ENCODE measurements around the gene CPXM2.

Gene CPXM2

GRCh38 chr10:123888256-123888655 lies 3.4 kb downstream of the CPXM2 start:
- Mint-ChIP-seq H3K4me1 (peaks cover 4% of the 10 kb centered on the region), H3K4me3 (no peak overlapping the region), H3K27ac (no peak overlapping the region), H3K36me3 (no peaks in the 10 kb centered on the region), H3K9me3 (no peaks in the 10 kb centered on the region)
- no peak for ATAC-seq
- DNase-seq (ENCODE audit: low spot score in 2 of 2): no peak

GRCh38 chr10:123886292-123886691 lies 5.3 kb downstream of the CPXM2 start:
- ATAC-seq (no peak), DNase-seq (ENCODE audit: low spot score in 2 of 2) (no peak)
- Mint-ChIP-seq H3K9me3 (no peaks in the 10 kb centered on the region), H3K4me3 (no peak overlapping the region), H3K4me1 (peaks cover 4% of the 10 kb centered on the region), H3K36me3 (no peaks in the 10 kb centered on the region), H3K27ac (no peak overlapping the region)

GRCh38 chr10:123885406-123886170 lies 6.0 kb downstream of the CPXM2 start:
- no peak overlapping the region for H3K4me3 Mint-ChIP-seq
- H3K27ac Mint-ChIP-seq: no peak overlapping the region
- ATAC-seq: no peak
- H3K9me3 Mint-ChIP-seq: no peaks in the 10 kb centered on the region
- no peaks in the 10 kb centered on the region for H3K36me3 Mint-ChIP-seq
- no peak for DNase-seq (ENCODE audit: low spot score in 2 of 2)
- no peaks in the 10 kb centered on the region for H3K4me1 Mint-ChIP-seq

GRCh38 chr10:123884907-123885381 lies 6.7 kb downstream of the CPXM2 start:
- no peaks in the 10 kb centered on the region for H3K9me3 Mint-ChIP-seq
- ATAC-seq (no peak), DNase-seq (ENCODE audit: low spot score in 2 of 2) (no peak)
- no peaks in the 10 kb centered on the region for H3K4me1 Mint-ChIP-seq
- no peak overlapping the region for H3K4me3 Mint-ChIP-seq
- H3K27ac Mint-ChIP-seq: no peak overlapping the region
- no peaks in the 10 kb centered on the region for H3K36me3 Mint-ChIP-seq

GRCh38 chr10:123884351-123884906 lies 7.2 kb downstream of the CPXM2 start:
- Mint-ChIP-seq H3K36me3 (no peaks in the 10 kb centered on the region), H3K27ac (no peak overlapping the region), H3K4me3 (no peak overlapping the region), H3K9me3 (no peaks in the 10 kb centered on the region), H3K4me1 (no peaks in the 10 kb centered on the region)
- DNase-seq (ENCODE audit: low spot score in 2 of 2): no peak
- no peak for ATAC-seq

- H3K9me3 Mint-ChIP-seq: no peaks in the 10 kb centered on the region
- no peak for DNase-seq (ENCODE audit: low spot score in 2 of 2)
- no peak overlapping the region for H3K27ac Mint-ChIP-seq
- H3K4me3 Mint-ChIP-seq: no peak overlapping the region
- no peaks in the 10 kb centered on the region for H3K36me3 Mint-ChIP-seq
- H3K4me1 Mint-ChIP-seq: no peaks in the 10 kb centered on the region
- ATAC-seq: no peak
These were observed 7.8 kb downstream of the CPXM2 start for GRCh38 chr10:123883673-123884320.

- Mint-ChIP-seq H3K27ac (no peak overlapping the region), H3K4me3 (no peak overlapping the region), H3K9me3 (no peaks in the 10 kb centered on the region), H3K4me1 (no peaks in the 10 kb centered on the region), H3K36me3 (no peaks in the 10 kb centered on the region)
- ATAC-seq (no peak), DNase-seq (ENCODE audit: low spot score in 2 of 2) (no peak)
These were observed 8.7 kb downstream of the CPXM2 start for GRCh38 chr10:123882681-123883445.

GRCh38 chr10:123882177-123882576 lies 9.4 kb downstream of the CPXM2 start:
- ATAC-seq: no peak
- no peak overlapping the region for H3K27ac Mint-ChIP-seq
- H3K9me3 Mint-ChIP-seq: no peaks in the 10 kb centered on the region
- no peaks in the 10 kb centered on the region for H3K4me1 Mint-ChIP-seq
- H3K4me3 Mint-ChIP-seq: no peak overlapping the region
- no peak for DNase-seq (ENCODE audit: low spot score in 2 of 2)
- no peaks in the 10 kb centered on the region for H3K36me3 Mint-ChIP-seq

- no peaks in the 10 kb centered on the region for H3K36me3 Mint-ChIP-seq
- no peaks in the 10 kb centered on the region for H3K9me3 Mint-ChIP-seq
- H3K4me3 Mint-ChIP-seq: no peak overlapping the region
- H3K4me1 Mint-ChIP-seq: no peaks in the 10 kb centered on the region
- ATAC-seq (no peak), DNase-seq (ENCODE audit: low spot score in 2 of 2) (no peak)
- no peak overlapping the region for H3K27ac Mint-ChIP-seq
These were observed 11.9 kb downstream of the CPXM2 start for GRCh38 chr10:123879606-123880257.

- Mint-ChIP-seq H3K36me3 (no peaks in the 10 kb centered on the region), H3K27ac (no peak overlapping the region), H3K4me3 (no peak overlapping the region), H3K4me1 (no peaks in the 10 kb centered on the region), H3K9me3 (no peaks in the 10 kb centered on the region)
- no peak for ATAC-seq
- no peak for DNase-seq (ENCODE audit: low spot score in 2 of 2)
These were observed 12.8 kb downstream of the CPXM2 start for GRCh38 chr10:123878666-123879303.

GRCh38 chr10:123870260-123870659 lies 21.3 kb downstream of the CPXM2 start:
- Mint-ChIP-seq H3K9me3 (no peaks in the 10 kb centered on the region), H3K4me3 (no peak overlapping the region), H3K4me1 (no peaks in the 10 kb centered on the region), H3K36me3 (no peaks in the 10 kb centered on the region), H3K27ac (no peak overlapping the region)
- DNase-seq (ENCODE audit: low spot score in 2 of 2) (no peak), ATAC-seq (no peak)

- no peaks in the 10 kb centered on the region for H3K4me1 Mint-ChIP-seq
- no peak for ATAC-seq
- no peaks in the 10 kb centered on the region for H3K36me3 Mint-ChIP-seq
- no peak overlapping the region for H3K4me3 Mint-ChIP-seq
- no peak overlapping the region for H3K27ac Mint-ChIP-seq
- DNase-seq (ENCODE audit: low spot score in 2 of 2): no peak
- H3K9me3 Mint-ChIP-seq: no peaks in the 10 kb centered on the region
These were observed 22.6 kb downstream of the CPXM2 start for GRCh38 chr10:123869020-123869414.

- Mint-ChIP-seq H3K36me3 (no peaks in the 10 kb centered on the region), H3K27ac (no peak overlapping the region), H3K4me3 (no peak overlapping the region), H3K4me1 (no peaks in the 10 kb centered on the region), H3K9me3 (no peaks in the 10 kb centered on the region)
- DNase-seq (ENCODE audit: low spot score in 2 of 2): no peak
- ATAC-seq: no peak
These were observed 23.3 kb downstream of the CPXM2 start for GRCh38 chr10:123868038-123869019.

- Mint-ChIP-seq H3K27ac (no peak overlapping the region), H3K4me1 (no peaks in the 10 kb centered on the region), H3K9me3 (no peaks in the 10 kb centered on the region), H3K36me3 (no peaks in the 10 kb centered on the region), H3K4me3 (no peak overlapping the region)
- DNase-seq (ENCODE audit: low spot score in 2 of 2): no peak
- no peak for ATAC-seq
These were observed 25.7 kb downstream of the CPXM2 start for GRCh38 chr10:123865880-123866279.
